MM.1S (cell line): ENCODE data around the gene GAPDH.
A peak's percentile ranks its signal among the peaks of the same experiment; 100 is the strongest.
"Not testable (repeated sequence)": the region's sequence is repeated elsewhere in the genome, so short reads cannot be mapped to it uniquely, and the experiment has no call there.

Experiments
- DNase-seq: peaks from one replicate; pipeline ENCODE4 v3.0.0-alpha.2; 2015
- H2AFZ ChIP-seq: fragments of 300-600 bp; sonication (generic); 2 replicates; pipeline ENCODE4 v1.6.0; 2016; ENCODE audit warnings: antibody characterized with exemption, low read length
- H3F3A ChIP-seq: fragments of 300-600 bp; sonication (generic); 2 replicates; pipeline ENCODE4 v1.6.1; 2016; ENCODE audit warnings: mild to moderate bottlenecking, antibody characterized with exemption, low read length, moderate library complexity, mixed read lengths; ENCODE audit not compliant: insufficient read depth
- H3K27ac ChIP-seq: fragments of 300-600 bp; sonication (generic); 2 replicates; pipeline ENCODE4 v1.5.1; 2016; ENCODE audit warnings: mild to moderate bottlenecking, low read length
- H3K27me3 ChIP-seq: fragments of 300-600 bp; sonication (generic); replicated peaks from 2 replicates; pipeline ENCODE4 v1.6.0; 2016; ENCODE audit warnings: low read length; ENCODE audit not compliant: insufficient read depth
- H3K36me3 ChIP-seq: fragments of 300-600 bp; sonication (generic); replicated peaks from 2 replicates; pipeline ENCODE4 v1.6.1; 2016; ENCODE audit warnings: mild to moderate bottlenecking, low read length, mixed read lengths; ENCODE audit not compliant: insufficient read depth
- H3K4me1 ChIP-seq: fragments of 300-600 bp; sonication (generic); 2 replicates; pipeline ENCODE4 v1.6.1; 2016; ENCODE audit warnings: low read length, mixed read lengths
- H3K4me2 ChIP-seq: fragments of 300-600 bp; sonication (generic); 2 replicates; pipeline ENCODE4 v1.6.0; 2016; ENCODE audit warnings: low read depth, low read length
- H3K4me3 ChIP-seq: fragments of 300-600 bp; sonication (generic); 2 replicates; pipeline ENCODE4 v1.5.1; 2016; ENCODE audit warnings: low read length, mixed read lengths
- H3K79me2 ChIP-seq: fragments of 300-600 bp; sonication (generic); 2 replicates; pipeline ENCODE4 v1.6.1; 2016; ENCODE audit warnings: mixed run types, low read length, mixed read lengths
- H3K9ac ChIP-seq: fragments of 300-600 bp; sonication (generic); 2 replicates; pipeline ENCODE4 v1.6.1; 2016; ENCODE audit warnings: low read length, mixed read lengths
- H3K9me2 ChIP-seq: fragments of 300-600 bp; sonication (generic); replicated peaks from 2 replicates; pipeline ENCODE4 v1.6.1; 2016; ENCODE audit warnings: mild to moderate bottlenecking, low read length, mixed read lengths; ENCODE audit not compliant: insufficient read depth
- H3K9me3 ChIP-seq: fragments of 300-600 bp; sonication (generic); replicated peaks from 2 replicates; pipeline ENCODE4 v1.6.1; 2016; ENCODE audit warnings: mild to moderate bottlenecking, low read length, mixed read lengths; ENCODE audit not compliant: insufficient read depth
- H4K20me1 ChIP-seq: fragments of 300-600 bp; sonication (generic); 2 replicates; pipeline ENCODE4 v1.6.1; 2016; ENCODE audit warnings: mild to moderate bottlenecking, low read length, moderate library complexity, mixed read lengths; ENCODE audit not compliant: insufficient read depth
- CTCF ChIP-seq: fragments of 300-600 bp; sonication (generic); IDR thresholded peaks from 2 replicates; pipeline ENCODE4 v1.5.1; 2016; ENCODE audit warnings: antibody characterized with exemption, low read length, mixed read lengths
- EZH2 ChIP-seq: fragments of 300-600 bp; sonication (generic); optimal IDR thresholded peaks from 2 replicates; pipeline ENCODE3; 2017; ENCODE audit warnings: low read depth, mild to moderate bottlenecking, antibody characterized with exemption, low read length, mixed read lengths
- EZH2phosphoT487 ChIP-seq: fragments of 300-600 bp; sonication (generic); IDR thresholded peaks from 2 replicates; pipeline ENCODE4 v1.6.1; 2018; ENCODE audit warnings: antibody characterized with exemption, low read length

The GAPDH gene

GRCh38 chr12:6582196-6582595 is 47.9 kb downstream of the GAPDH start:
- no peak overlapping the region for H3K27ac ChIP-seq
- DNase-seq, result no peak
- no peaks in the 10 kb centered on the region for H3F3A ChIP-seq
- no peak overlapping the region for H3K4me2 ChIP-seq
- no peak overlapping the region for H3K4me3 ChIP-seq
- no peaks in the 10 kb centered on the region for H4K20me1 ChIP-seq
- no peak overlapping the region for H3K9ac ChIP-seq
- peaks cover 15% of the 10 kb centered on the region for H3K79me2 ChIP-seq
- H3K36me3 ChIP-seq, result peaks cover 37% of the 10 kb centered on the region
- no peaks in the 10 kb centered on the region for H3K4me1 ChIP-seq
- no peak for TF ChIP-seq EZH2
- TF ChIP-seq CTCF, result 0 out of 2 replicates have a peak, but pooled peaks have one; percentile 11
- TF ChIP-seq EZH2phosphoT487, result no peak
- no peaks in the 10 kb centered on the region for H3K9me3 ChIP-seq
- no peak overlapping the region for H2AFZ ChIP-seq
- H3K27me3 ChIP-seq, result no peaks in the 10 kb centered on the region
- no peaks in the 10 kb centered on the region for H3K9me2 ChIP-seq

- Histone ChIP-seq H3K9me2 (no peaks in the 10 kb centered on the region), H3K4me3 (no peak overlapping the region), H3K9me3 (no peaks in the 10 kb centered on the region), H3F3A (no peaks in the 10 kb centered on the region), H3K36me3 (peaks cover 36% of the 10 kb centered on the region), H3K27ac (no peak overlapping the region), H3K4me1 (no peaks in the 10 kb centered on the region), H4K20me1 (no peaks in the 10 kb centered on the region), H3K79me2 (peaks cover 22% of the 10 kb centered on the region), H3K27me3 (no peaks in the 10 kb centered on the region), H3K4me2 (no peak overlapping the region), H3K9ac (no peak overlapping the region), H2AFZ (no peak overlapping the region)
- TF ChIP-seq EZH2phosphoT487 (no peak), EZH2 (no peak), CTCF (no peak)
- no peak for DNase-seq
Observed at GRCh38 chr12:6582959-6583358, 48.6 kb downstream of the GAPDH start.

GRCh38 chr12:6584293-6584692 is 50.0 kb downstream of the GAPDH start:
- no peaks in the 10 kb centered on the region for H3K9me3 ChIP-seq

GRCh38 chr12:6586569-6586968 is 52.3 kb downstream of the GAPDH start:
- H3K27ac ChIP-seq, H3K4me3 ChIP-seq, H2AFZ ChIP-seq, H3K4me2 ChIP-seq, H3K9ac ChIP-seq, H3K4me1 ChIP-seq, H4K20me1 ChIP-seq, H3K27me3 ChIP-seq, DNase-seq, H3F3A ChIP-seq, H3K9me3 ChIP-seq, H3K9me2 ChIP-seq: not testable (repeated sequence)
- Histone ChIP-seq H3K36me3 (peaks cover 27% of the 10 kb centered on the region), H3K79me2 (peaks cover 33% of the 10 kb centered on the region)

More at GRCh38 chr12:6584293-6584692, 50.0 kb downstream of the GAPDH start:
- no peak for DNase-seq
- peaks cover 30% of the 10 kb centered on the region for H3K79me2 ChIP-seq
- no peak overlapping the region for H2AFZ ChIP-seq
- H3K9me2 ChIP-seq, result no peaks in the 10 kb centered on the region
- no peaks in the 10 kb centered on the region for H4K20me1 ChIP-seq
- H3K27ac ChIP-seq, result no peak overlapping the region
- H3K4me2 ChIP-seq, result no peak overlapping the region
- H3K4me3 ChIP-seq, result no peak overlapping the region
- H3K36me3 ChIP-seq, result peaks cover 30% of the 10 kb centered on the region
- H3F3A ChIP-seq, result no peaks in the 10 kb centered on the region
- TF ChIP-seq EZH2phosphoT487, result no peak
- no peak for TF ChIP-seq CTCF
- no peak for TF ChIP-seq EZH2
- no peak overlapping the region for H3K9ac ChIP-seq
- no peaks in the 10 kb centered on the region for H3K27me3 ChIP-seq
- no peaks in the 10 kb centered on the region for H3K4me1 ChIP-seq
